Measurements from ENCODE around the gene AMIGO2. TPM values are rescaled to one million over a fixed set of nuclear protein-coding genes. Genes with fewer than 3 reads are reported as not detected.

The AMIGO2 gene
- total RNA-seq, 5 donors from 2014 or later (not counting 1 experiment from before 2014, with no cell fraction given) = 9.6 to 15.4 (median 14.2) TPM

DNA sequence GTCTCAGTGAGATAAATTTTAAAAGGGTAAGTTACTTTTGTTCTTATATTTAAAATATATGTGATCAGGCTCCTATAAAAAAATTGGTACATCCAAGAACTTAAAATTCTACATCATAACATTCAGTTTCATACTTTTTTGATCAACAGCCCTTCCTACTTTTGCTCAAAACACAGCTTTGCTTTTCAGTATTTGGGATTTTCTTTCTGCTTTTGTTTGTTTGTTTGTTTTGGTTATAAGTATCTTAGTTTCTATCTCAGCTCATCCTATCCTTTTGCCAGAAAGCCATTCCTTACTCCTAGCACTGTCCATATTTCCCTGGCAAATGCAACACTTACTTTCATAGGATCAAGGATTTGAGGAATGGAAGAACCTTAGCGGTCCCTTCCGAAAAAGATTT, 5.0 kb downstream of the AMIGO2 start:
- Mint-ChIP-seq H3K27ac (peak overlapping the region in 1 of 2 donors; percentile 55), H3K4me3 (no peak overlapping the region)

DNA sequence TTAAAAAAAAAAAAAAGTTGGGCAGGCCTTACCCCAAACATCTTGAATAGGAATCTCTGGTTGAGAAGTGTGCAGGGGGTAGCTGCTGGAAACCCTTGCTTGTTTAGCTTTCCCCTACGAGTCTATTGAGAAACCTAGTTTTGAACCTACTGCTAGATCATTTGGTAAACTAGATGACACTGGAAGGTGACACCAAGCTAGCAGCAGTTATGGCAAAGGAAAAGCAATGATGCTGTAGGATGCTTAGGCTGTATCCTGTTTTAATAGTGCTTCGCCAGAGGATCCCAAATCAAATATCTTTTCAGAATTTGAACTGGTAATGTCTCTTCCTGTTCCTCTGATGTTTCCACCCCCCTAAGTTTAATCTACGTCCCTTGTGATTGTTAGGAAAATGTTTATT, 5.8 kb downstream of the AMIGO2 start:
- H3K4me3 ChIP-seq (ENCODE audit: control insufficient read depth in 1 of 2, extremely low read depth in 1 of 2, low read length in 1 of 2) = no peak overlapping the region
- no CpG with 5 or more reads among the region's 3 CpGs for WGBS (ENCODE audit: insufficient coverage)
- DNase-seq = no peak
- H3K4me1 Mint-ChIP-seq = peaks cover 22 to 32% (median 26%) of the 10 kb centered on the region in 3 donors
- no peaks in the 10 kb centered on the region for H3K9me3 ChIP-seq
- ChIA-PET POLR2A (no interaction called here), CTCF (no interaction called here)
- no peak overlapping the region for H3K27ac ChIP-seq (ENCODE audit: low read length)
- H3K36me3 Mint-ChIP-seq = no peaks in the 10 kb centered on the region
- H3K9me3 Mint-ChIP-seq = no peaks in the 10 kb centered on the region
- ATAC-seq (replicated peaks in 1 of 4) = no peak
- H3K4me1 ChIP-seq (ENCODE audit: control insufficient read depth in 1 of 2, extremely low read depth in 1 of 2, insufficient read depth in 2 of 2, low read length in 2 of 2) = peaks cover 9 to 17% of the 10 kb centered on the region in 2 experiments
- no peak overlapping the region for H3K27ac Mint-ChIP-seq
- H3K27me3 ChIP-seq (replicated peaks in 1 of 2; ENCODE audit: control insufficient read depth in 2 of 2, extremely low read depth in 1 of 2, insufficient read depth in 2 of 2, low read length in 1 of 2) = no peaks in the 10 kb centered on the region
- H3K36me3 ChIP-seq (ENCODE audit: control insufficient read depth in 2 of 2, extremely low read depth in 1 of 2, insufficient read depth in 1 of 2, low read length in 1 of 2) = no peaks in the 10 kb centered on the region
- no peak overlapping the region for H3K4me3 Mint-ChIP-seq
- no peaks in the 10 kb centered on the region for H3K27me3 Mint-ChIP-seq

More for the DNA sequence above, 5.0 kb downstream of the AMIGO2 start:
- no peak for DNase-seq
- Histone ChIP-seq H3K4me1 (ENCODE audit: control insufficient read depth in 1 of 2, extremely low read depth in 1 of 2, insufficient read depth in 2 of 2, low read length in 2 of 2) (peaks cover 9 to 17% of the 10 kb centered on the region in 2 experiments), H3K36me3 (ENCODE audit: control insufficient read depth in 2 of 2, extremely low read depth in 1 of 2, insufficient read depth in 1 of 2, low read length in 1 of 2) (no peaks in the 10 kb centered on the region), H3K4me3 (ENCODE audit: control insufficient read depth in 1 of 2, extremely low read depth in 1 of 2, low read length in 1 of 2) (no peak overlapping the region), H3K9me3 (no peaks in the 10 kb centered on the region), H3K27me3 (replicated peaks in 1 of 2; ENCODE audit: control insufficient read depth in 2 of 2, extremely low read depth in 1 of 2, insufficient read depth in 2 of 2, low read length in 1 of 2) (no peaks in the 10 kb centered on the region), H3K27ac (ENCODE audit: low read length) (no peak overlapping the region)
- Mint-ChIP-seq H3K4me1 (peaks cover 27 to 37% (median 31%) of the 10 kb centered on the region in 3 donors), H3K9me3 (no peaks in the 10 kb centered on the region), H3K36me3 (no peaks in the 10 kb centered on the region), H3K27me3 (no peaks in the 10 kb centered on the region)
- CTCF ChIA-PET = no interaction called here
- WGBS (ENCODE audit: insufficient coverage) = no CpG with 5 or more reads among the region's 2 CpGs
- POLR2A ChIA-PET = interaction anchor here in 1 of 2 donors (0.6 kb wide), 1 partner anchor 242 kb away, joined by 3 read pairs; no protein-coding TSS in a partner anchor
- ATAC-seq (replicated peaks in 1 of 4) = no peak

- POLR2A ChIA-PET = interaction anchor here (0.6 to 1.2 kb wide), 4 partner anchors 10 to 335 kb away, joined by 3 read pairs; no protein-coding TSS in a partner anchor
- Mint-ChIP-seq H3K36me3 (no peaks in the 10 kb centered on the region), H3K27ac (no peak overlapping the region), H3K4me3 (no peak overlapping the region), H3K27me3 (no peaks in the 10 kb centered on the region), H3K9me3 (no peaks in the 10 kb centered on the region), H3K4me1 (peaks cover 2 to 6% (median 6%) of the 10 kb centered on the region in 3 donors)
- ATAC-seq (replicated peaks in 1 of 4) (no peak), DNase-seq (peak in 1 of 35 experiments; percentile 52)
- Histone ChIP-seq H3K36me3 (ENCODE audit: control insufficient read depth in 2 of 2, extremely low read depth in 1 of 2, insufficient read depth in 1 of 2, low read length in 1 of 2) (no peaks in the 10 kb centered on the region), H3K4me1 (ENCODE audit: control insufficient read depth in 1 of 2, extremely low read depth in 1 of 2, insufficient read depth in 2 of 2, low read length in 2 of 2) (no peaks in the 10 kb centered on the region), H3K9me3 (no peaks in the 10 kb centered on the region), H3K27me3 (replicated peaks in 1 of 2; ENCODE audit: control insufficient read depth in 2 of 2, extremely low read depth in 1 of 2, insufficient read depth in 2 of 2, low read length in 1 of 2) (no peaks in the 10 kb centered on the region), H3K4me3 (ENCODE audit: control insufficient read depth in 1 of 2, extremely low read depth in 1 of 2, low read length in 1 of 2) (no peak overlapping the region), H3K27ac (ENCODE audit: low read length) (no peak overlapping the region)
- CTCF ChIA-PET = interaction anchor here (0.8 to 3.2 kb wide), 11 partner anchors 9 to 695 kb away, joined by 3 to 15 read pairs (median 3); partner anchors contain the start of genes AMIGO2 (in 1 of the 2) and PCED1B (in 1 of the 2)
- 83% methylated on average over 2 of the region's 5 CpGs for WGBS (ENCODE audit: insufficient coverage)
Observed at GRCh38 chr12:47071241-47071852, 8.4 kb downstream of the AMIGO2 start.

DNA sequence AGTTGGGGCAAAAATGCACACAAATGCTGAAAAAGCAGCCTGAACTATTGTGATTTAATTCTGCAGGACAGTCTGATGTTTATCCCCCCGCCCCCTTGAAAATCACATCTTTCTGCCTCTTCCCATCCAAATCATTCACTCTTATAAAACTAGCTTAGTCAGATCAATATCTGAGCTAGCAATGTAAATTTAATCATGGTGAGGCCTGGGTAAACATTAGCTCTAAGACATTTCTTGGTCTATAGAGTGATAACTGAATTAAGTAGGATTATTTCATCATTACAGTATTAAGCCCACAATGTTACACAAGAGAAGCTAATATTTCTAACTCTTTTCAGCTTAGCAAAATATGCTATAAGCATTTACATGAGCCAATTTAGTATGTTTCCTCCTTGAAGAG, 9.4 kb downstream of the AMIGO2 start:
- Mint-ChIP-seq H3K4me3 (no peak overlapping the region), H3K9me3 (no peaks in the 10 kb centered on the region), H3K27ac (no peak overlapping the region), H3K4me1 (no peaks in the 10 kb centered on the region), H3K27me3 (no peaks in the 10 kb centered on the region), H3K36me3 (no peaks in the 10 kb centered on the region)
- DNase-seq (no peak), ATAC-seq (replicated peaks in 1 of 4) (no peak)
- Histone ChIP-seq H3K4me1 (ENCODE audit: control insufficient read depth in 1 of 2, extremely low read depth in 1 of 2, insufficient read depth in 2 of 2, low read length in 2 of 2) (no peaks in the 10 kb centered on the region), H3K27me3 (replicated peaks in 1 of 2; ENCODE audit: control insufficient read depth in 2 of 2, extremely low read depth in 1 of 2, insufficient read depth in 2 of 2, low read length in 1 of 2) (no peaks in the 10 kb centered on the region), H3K9me3 (no peaks in the 10 kb centered on the region), H3K27ac (ENCODE audit: low read length) (no peak overlapping the region), H3K36me3 (ENCODE audit: control insufficient read depth in 2 of 2, extremely low read depth in 1 of 2, insufficient read depth in 1 of 2, low read length in 1 of 2) (no peaks in the 10 kb centered on the region), H3K4me3 (ENCODE audit: control insufficient read depth in 1 of 2, extremely low read depth in 1 of 2, low read length in 1 of 2) (no peak overlapping the region)
- CTCF ChIA-PET = interaction anchor here (0.6 to 3.2 kb wide), 13 partner anchors 8 to 1822 kb away, joined by 3 to 15 read pairs (median 5); partner anchors contain the start of genes AMIGO2 (in 1 of the 2) and PCED1B (in 1 of the 2)
- WGBS (ENCODE audit: insufficient coverage) = no CpG with 5 or more reads among the region's 1 CpG
- POLR2A ChIA-PET = interaction anchor here in 1 of 2 donors (0.5 to 1.2 kb wide), 4 partner anchors 11 to 502 kb away, joined by 3 to 4 read pairs (median 4); no protein-coding TSS in a partner anchor

- CTCF ChIA-PET = interaction anchor here in 1 of 2 donors (0.8 kb wide), 1 partner anchor 10 kb away, joined by 3 read pairs; no protein-coding TSS in a partner anchor
Observed at GRCh38 chr12:47068539-47068938, 11.2 kb downstream of the AMIGO2 start.

GRCh38 chr12:47067771-47068431, 11.9 kb downstream of the AMIGO2 start:
- DNase-seq (no peak), ATAC-seq (replicated peaks in 1 of 4) (no peak)
- Histone ChIP-seq H3K27me3 (replicated peaks in 1 of 2; ENCODE audit: control insufficient read depth in 2 of 2, extremely low read depth in 1 of 2, insufficient read depth in 2 of 2, low read length in 1 of 2) (no peaks in the 10 kb centered on the region), H3K36me3 (ENCODE audit: control insufficient read depth in 2 of 2, extremely low read depth in 1 of 2, insufficient read depth in 1 of 2, low read length in 1 of 2) (no peaks in the 10 kb centered on the region), H3K9me3 (no peaks in the 10 kb centered on the region), H3K4me3 (ENCODE audit: control insufficient read depth in 1 of 2, extremely low read depth in 1 of 2, low read length in 1 of 2) (no peak overlapping the region), H3K27ac (ENCODE audit: low read length) (no peak overlapping the region), H3K4me1 (ENCODE audit: control insufficient read depth in 1 of 2, extremely low read depth in 1 of 2, insufficient read depth in 2 of 2, low read length in 2 of 2) (no peaks in the 10 kb centered on the region)
- Mint-ChIP-seq H3K4me3 (no peak overlapping the region), H3K36me3 (no peaks in the 10 kb centered on the region), H3K27me3 (no peaks in the 10 kb centered on the region), H3K27ac (no peak overlapping the region), H3K9me3 (no peaks in the 10 kb centered on the region), H3K4me1 (no peaks in the 10 kb centered on the region)
- CTCF ChIA-PET = no interaction called here
- POLR2A ChIA-PET = no interaction called here
- 67% methylated on average over 1 of the region's 5 CpGs for WGBS (ENCODE audit: insufficient coverage)

More at GRCh38 chr12:47068539-47068938, 11.2 kb downstream of the AMIGO2 start:
- 100% methylated on average over 2 of the region's 6 CpGs for WGBS (ENCODE audit: insufficient coverage)
- DNase-seq = no peak
- Histone ChIP-seq H3K4me3 (ENCODE audit: control insufficient read depth in 1 of 2, extremely low read depth in 1 of 2, low read length in 1 of 2) (no peak overlapping the region), H3K27me3 (replicated peaks in 1 of 2; ENCODE audit: control insufficient read depth in 2 of 2, extremely low read depth in 1 of 2, insufficient read depth in 2 of 2, low read length in 1 of 2) (no peaks in the 10 kb centered on the region), H3K9me3 (no peaks in the 10 kb centered on the region), H3K36me3 (ENCODE audit: control insufficient read depth in 2 of 2, extremely low read depth in 1 of 2, insufficient read depth in 1 of 2, low read length in 1 of 2) (no peaks in the 10 kb centered on the region), H3K27ac (ENCODE audit: low read length) (no peak overlapping the region), H3K4me1 (ENCODE audit: control insufficient read depth in 1 of 2, extremely low read depth in 1 of 2, insufficient read depth in 2 of 2, low read length in 2 of 2) (no peaks in the 10 kb centered on the region)
- no peak overlapping the region for H3K4me3 Mint-ChIP-seq
- no peaks in the 10 kb centered on the region for H3K4me1 Mint-ChIP-seq
- POLR2A ChIA-PET = no interaction called here
- no peaks in the 10 kb centered on the region for H3K27me3 Mint-ChIP-seq
- H3K27ac Mint-ChIP-seq = no peak overlapping the region
- H3K36me3 Mint-ChIP-seq = no peaks in the 10 kb centered on the region
- no peaks in the 10 kb centered on the region for H3K9me3 Mint-ChIP-seq
- ATAC-seq (replicated peaks in 1 of 4) = no peak

Data from T-cell (primary cell).